GM18951 (cell line): ENCODE measurements around the gene CCDC33.

Experiments
- POLR2A ChIP-seq: IDR thresholded peaks from 4 replicates; pipeline ENCODE4 v1.6.1; 2011; ENCODE audit warnings: mild to moderate bottlenecking; ENCODE audit not compliant: insufficient read length, insufficient read depth; ENCODE audit errors: extremely low read depth
- in situ Hi-C: fragments of 300-500 bp; cut with MboI; formaldehyde crosslinking; loops from one replicate; pipeline ENCODE4 v1.12.0; 2022; ENCODE audit warnings: low sequenced_read_pairs, mixed read lengths, inconsistent platforms; ENCODE audit not compliant: unreplicated experiment

Gene CCDC33

GRCh38 chr15:74202452-74203401 is 33.4 kb upstream of the CCDC33 start, which contains the start of gene STRA6:
TSS of gene STRA6 (minus strand) at chr15:74202787. CDS start at chr15:74202267, 520 bp downstream.
- TF ChIP-seq POLR2A, result no peak
- in situ Hi-C loops, result no loop called here

GRCh38 chr15:74203914-74204431 is 32.2 kb upstream of the CCDC33 start:
- in situ Hi-C loops, result no loop called here
- no peak for TF ChIP-seq POLR2A

- in situ Hi-C loops, result no loop called here
- TF ChIP-seq POLR2A, result no peak
Observed at GRCh38 chr15:74205582-74205947, 30.6 kb upstream of the CCDC33 start.

- TF ChIP-seq POLR2A, result no peak
- in situ Hi-C loops, result no loop called here
Observed at GRCh38 chr15:74206801-74207281, 29.3 kb upstream of the CCDC33 start.

- in situ Hi-C loops, result no loop called here
- TF ChIP-seq POLR2A, result no peak
Observed at GRCh38 chr15:74207652-74208440, 28.3 kb upstream of the CCDC33 start.

- no peak for TF ChIP-seq POLR2A
- in situ Hi-C loops, result no loop called here
Observed at GRCh38 chr15:74208496-74208895, 27.6 kb upstream of the CCDC33 start.

- in situ Hi-C loops, result no loop called here
- TF ChIP-seq POLR2A, result no peak
Observed at GRCh38 chr15:74208901-74209559, 27.1 kb upstream of the CCDC33 start.

GRCh38 chr15:74209560-74209958 is 26.6 kb upstream of the CCDC33 start:
- in situ Hi-C loops, result no loop called here
- no peak for TF ChIP-seq POLR2A

- TF ChIP-seq POLR2A, result no peak
- in situ Hi-C loops, result no loop called here
Observed at GRCh38 chr15:74209997-74210671, 26.0 kb upstream of the CCDC33 start.

GRCh38 chr15:74210729-74211128 is 25.4 kb upstream of the CCDC33 start:
- in situ Hi-C loops, result no loop called here
- TF ChIP-seq POLR2A, result no peak

- in situ Hi-C loops, result no loop called here
Observed at GRCh38 chr15:74211656-74212055, 24.5 kb upstream of the CCDC33 start.

GRCh38 chr15:74212494-74212893 is 23.6 kb upstream of the CCDC33 start:
- in situ Hi-C loops, result no loop called here
- TF ChIP-seq POLR2A, result no peak

More at GRCh38 chr15:74211656-74212055, 24.5 kb upstream of the CCDC33 start:
- TF ChIP-seq POLR2A, result no peak

GRCh38 chr15:74213858-74214284 is 22.3 kb upstream of the CCDC33 start:
- TF ChIP-seq POLR2A, result no peak
- in situ Hi-C loops, result no loop called here
